H1 (cell line): ENCODE measurements around the gene ZNF473. TPM values are rescaled to one million over a fixed set of nuclear protein-coding genes. Genes with fewer than 3 reads are reported as not detected.

Source experiments
- CTCF ChIA-PET: fragments of 300-600 bp; sonication (Branson Sonifier 250); formaldehyde crosslinking; loops from one replicate; lab custom pipeline; 2021; ENCODE audit not compliant: partially characterized antibody; lab: Charles Lee
- POLR2A ChIA-PET: fragments of 300-600 bp; sonication (Branson Sonifier 250); formaldehyde crosslinking; loops from one replicate; lab custom pipeline; 2021; ENCODE audit warnings: inconsistent platforms; ENCODE audit not compliant: partially characterized antibody; lab: Charles Lee
- DNase-seq, 2 experiments: peaks; one replicate each; pipeline versions ENCODE4 v3.0.0 to v3.0.0-alpha.2; 2010 to 2022; ENCODE audit warnings: low spot score in 2 of 2, low read depth in 1 of 2, mixed read lengths in 1 of 2
- FAIRE-seq: peaks from 2 replicates; lab custom pipeline; 2011; peaks lifted over from hg19 to GRCh38; lab: Jason Lieb, UNC
- H2AFZ ChIP-seq: 2 replicates; pipeline ENCODE4 v1.8.1; 2012; ENCODE audit warnings: low read length, inconsistent platforms
- H2AK5ac ChIP-seq: 2 replicates; pipeline ENCODE4 v1.6.1; 2013; ENCODE audit warnings: low read depth, low read length
- H2BK120ac ChIP-seq: replicated peaks from 2 replicates; pipeline ENCODE3; 2013; ENCODE audit warnings: low read depth, low read length, inconsistent platforms
- H2BK12ac ChIP-seq: 2 replicates; pipeline ENCODE4 v1.6.1; 2013; ENCODE audit warnings: low read depth, low read length
- H2BK15ac ChIP-seq: 2 replicates; pipeline ENCODE4 v1.6.1; 2013; ENCODE audit warnings: low read length
- H2BK20ac ChIP-seq: 2 replicates; pipeline ENCODE4 v1.6.1; 2013; ENCODE audit warnings: low read length
- H2BK5ac ChIP-seq: 2 replicates; pipeline ENCODE4 v1.6.1; 2013; ENCODE audit warnings: low read depth, low read length
- H3K14ac ChIP-seq: 2 replicates; pipeline ENCODE4 v1.6.1; 2013; ENCODE audit warnings: inconsistent platforms; ENCODE audit not compliant: insufficient read length
- H3K18ac ChIP-seq: 2 replicates; pipeline ENCODE4 v1.6.1; 2013; ENCODE audit warnings: low read length; ENCODE audit errors: extremely low read depth
- H3K23ac ChIP-seq: 2 replicates; pipeline ENCODE4 v1.6.1; 2013; ENCODE audit warnings: inconsistent platforms; ENCODE audit not compliant: insufficient read length
- H3K23me2 ChIP-seq: 2 replicates; pipeline ENCODE4 v1.6.1; 2013; ENCODE audit warnings: low read depth, low read length
- H3K27ac ChIP-seq: 2 replicates; pipeline ENCODE4 v1.6.1; 2011; ENCODE audit warnings: low read depth, low read length, inconsistent platforms
- H3K27me3 ChIP-seq, 4 experiments: replicated peaks in 1 of 4; 1 replicate in 1 of 4; 2 replicates in 3 of 4; pipeline versions ENCODE4 v1.6.1 to v1.8.1; 2011 to 2013; ENCODE audit warnings: low read length in 3 of 4, mild to moderate bottlenecking in 3 of 4, inconsistent platforms in 2 of 4, mixed read lengths in 2 of 4, moderate library complexity in 1 of 4; ENCODE audit not compliant: control insufficient read depth in 3 of 4, insufficient read depth in 3 of 4; ENCODE audit errors: extremely low read depth in 1 of 4
- H3K36me3 ChIP-seq, 4 experiments: 2 replicates each; pipeline versions ENCODE4 v1.6.1 to v1.8.1; 2011 to 2013; ENCODE audit warnings: mild to moderate bottlenecking in 4 of 4, low read length in 3 of 4, moderate library complexity in 2 of 4, control low read depth in 1 of 4, inconsistent platforms in 1 of 4; ENCODE audit not compliant: insufficient read depth in 4 of 4, control insufficient read depth in 2 of 4
- H3K4ac ChIP-seq: replicated peaks from 2 replicates; pipeline ENCODE3; 2013; ENCODE audit warnings: low read length, low read depth, mixed read lengths, inconsistent platforms; ENCODE audit not compliant: insufficient read length
- H3K4me1 ChIP-seq, 4 experiments: replicated peaks in 1 of 4; 1 replicate in 1 of 4; 2 replicates in 3 of 4; pipeline versions ENCODE4 v1.6.1 to v1.8.1; 2011 to 2013; ENCODE audit warnings: low read length in 3 of 4, inconsistent platforms in 2 of 4, mixed read lengths in 1 of 4; ENCODE audit not compliant: insufficient read depth in 4 of 4, control insufficient read depth in 3 of 4
- H3K4me2 ChIP-seq, 2 experiments: 2 replicates each; pipeline versions ENCODE4 v1.6.1 to v1.8.1; 2011 to 2013; ENCODE audit warnings: low read depth in 2 of 2, low read length in 2 of 2, control low read depth in 1 of 2, inconsistent platforms in 1 of 2, mild to moderate bottlenecking in 1 of 2; ENCODE audit not compliant: insufficient read depth in 1 of 2
- H3K4me3 ChIP-seq, 4 experiments: fragments of 200-600, 300-600 bp in 1 of 4; sonication (generic), shearing (Covaris generic), sonication (Bioruptor Twin) in 1 of 4; 2 replicates each; pipeline versions ENCODE4 v1.5.1 to v1.8.1; 2011 to 2016; ENCODE audit warnings: low read length in 4 of 4, low read depth in 3 of 4, control low read depth in 2 of 4, inconsistent platforms in 2 of 4, mild to moderate bottlenecking in 2 of 4, mixed read lengths in 1 of 4, moderate library complexity in 1 of 4; ENCODE audit not compliant: insufficient read depth in 2 of 4; ENCODE audit errors: extremely low read depth in 1 of 4
- H3K56ac ChIP-seq: replicated peaks from 2 replicates; pipeline ENCODE3; 2013; ENCODE audit warnings: low read depth, mild to moderate bottlenecking, mixed read lengths, low read length, inconsistent platforms; ENCODE audit not compliant: insufficient read length
- H3K79me1 ChIP-seq: 2 replicates; pipeline ENCODE4 v1.6.1; 2013; ENCODE audit warnings: low read depth, low read length, control low read depth
- H3K79me2 ChIP-seq, 2 experiments: 2 replicates each; pipeline versions ENCODE4 v1.6.1 to v1.8.1; 2012 to 2013; ENCODE audit warnings: low read length in 2 of 2, mild to moderate bottlenecking in 2 of 2, inconsistent platforms in 1 of 2; ENCODE audit not compliant: insufficient read depth in 2 of 2, control insufficient read depth in 1 of 2
- H3K9ac ChIP-seq, 4 experiments: replicated peaks in 1 of 4; 1 replicate in 1 of 4; 2 replicates in 3 of 4; pipeline versions ENCODE4 v1.6.1 to v1.8.1; 2011 to 2013; ENCODE audit warnings: low read depth in 3 of 4, low read length in 3 of 4, control low read depth in 2 of 4, mild to moderate bottlenecking in 2 of 4, moderate library complexity in 2 of 4, inconsistent platforms in 1 of 4; ENCODE audit errors: extremely low read depth in 1 of 4
- H3K9me3 ChIP-seq, 2 experiments: 2 replicates each; pipeline versions ENCODE4 v1.6.1 to v1.8.1; 2012 to 2013; ENCODE audit warnings: mild to moderate bottlenecking in 2 of 2, moderate library complexity in 2 of 2, control low read depth in 1 of 2, inconsistent platforms in 1 of 2, low read depth in 1 of 2, low read length in 1 of 2, mixed read lengths in 1 of 2; ENCODE audit not compliant: insufficient read depth in 2 of 2
- H4K20me1 ChIP-seq, 2 experiments: replicated peaks in 1 of 2; 2 replicates each; pipeline versions ENCODE3 to v1.8.1; 2011 to 2013; ENCODE audit warnings: inconsistent platforms in 2 of 2, low read length in 2 of 2, mild to moderate bottlenecking in 1 of 2; ENCODE audit not compliant: insufficient read depth in 2 of 2, control insufficient read depth in 1 of 2
- H4K5ac ChIP-seq: 2 replicates; pipeline ENCODE4 v1.6.1; 2013; ENCODE audit warnings: low read length, low read depth, mixed read lengths, inconsistent platforms; ENCODE audit not compliant: insufficient read length
- H4K8ac ChIP-seq: 2 replicates; pipeline ENCODE4 v1.8.0; 2013; ENCODE audit warnings: mild to moderate bottlenecking, moderate library complexity, low read length, inconsistent platforms; ENCODE audit not compliant: insufficient read depth; ENCODE audit errors: extremely low read depth
- H4K91ac ChIP-seq: replicated peaks from 2 replicates; pipeline ENCODE3; 2013; ENCODE audit warnings: low read length, mixed read lengths, inconsistent platforms; ENCODE audit not compliant: insufficient read length
- GABPA ChIP-seq: IDR thresholded peaks from 2 replicates; pipeline ENCODE4 v1.6.1; 2011; ENCODE audit warnings: mild to moderate bottlenecking, low read length, moderate library complexity, borderline replicate concordance; ENCODE audit not compliant: insufficient read depth
- WGBS, 2 experiments: shearing (Covaris generic) in 1 of 2; methylation state at CpG; one replicate each; pipeline versions ENCODE4 v1.1.6 to v1.1.7; 2013 to 2015; ENCODE audit warnings: low lambda C conversion rate in 2 of 2, mixed read lengths in 2 of 2, inconsistent platforms in 1 of 2, low coverage in 1 of 2, missing lambda C conversion rate in 1 of 2; ENCODE audit not compliant: insufficient replicate concordance in 2 of 2, insufficient coverage in 1 of 2, insufficient read length in 1 of 2; ENCODE audit errors: extremely low coverage in 1 of 2, missing lambda C conversion rate in 1 of 2; 5-methylcytosine and 5-hydroxymethylcytosine counted together
- polyA plus RNA-seq, 7 experiments: library from polyadenylated mRNA; depleted of rRNA in 3 of 7; stranded (reverse) in 5 of 7; unstranded in 2 of 7; fragments of >200 nt in 5 of 7; fragments of 200-250 nt in 2 of 7; gene quantifications; 1 replicate in 5 of 7; 2 replicates in 1 of 7; 4 replicates in 1 of 7; pipeline versions ENCODE4 v1.2.1 to v1.2.3, GENCODE V29; 2011 to 2013; ENCODE audit warnings: missing spikeins in 2 of 7, mixed read lengths in 2 of 7
- total RNA-seq: library from RNA; stranded (reverse); fragmentation: NEBNext Ultra II Directional; extraction: Animal tissue kit (Norgen Biotek cat#: 25700); gene quantifications from 2 replicates; pipeline ENCODE4 v1.2.1, GENCODE V29; 2021

Gene ZNF473
- total and polyA plus RNA-seq, 2 of the 8 experiments (the other 6 are each of a cell fraction or from before 2014, with no cell fraction given) = 5.2 to 11.7 TPM

DNA sequence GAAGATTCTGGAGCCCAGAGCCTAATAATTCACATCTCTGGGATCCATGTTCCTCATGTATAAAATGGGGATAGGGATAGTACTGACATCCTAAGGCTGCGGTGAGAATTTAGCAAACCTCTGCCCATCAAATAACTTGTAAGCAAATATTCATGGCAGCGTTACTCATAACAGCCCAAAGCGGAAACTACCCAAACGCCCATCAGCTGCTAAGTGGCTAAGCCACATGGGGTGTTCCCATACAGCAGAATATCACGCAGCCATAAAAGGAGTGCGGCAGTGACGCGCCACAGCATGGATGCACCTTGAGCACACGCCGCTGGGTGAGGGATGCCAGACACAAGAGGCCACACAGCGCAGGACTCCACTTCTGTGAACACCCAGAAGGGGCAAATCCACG, 20.4 kb upstream of the ZNF473 start:
- H3K36me3 ChIP-seq = peaks cover 3 to 8% (median 4%) of the 10 kb centered on the region in 4 experiments; a peak in 4 of 8 replicates
- no peak overlapping the region for H3K14ac ChIP-seq
- no peak overlapping the region for H2AFZ ChIP-seq
- H2BK12ac ChIP-seq = no peak overlapping the region
- no peak overlapping the region for H3K4me3 ChIP-seq
- no peak overlapping the region for H3K56ac ChIP-seq
- ChIA-PET CTCF (interaction anchor here (1.2 kb wide), 2 partner anchors 33 to 200 kb away, joined by 3 to 5 read pairs; no protein-coding TSS in a partner anchor), POLR2A (interaction anchor here (1.6 kb wide), 1 partner anchor 286 kb away, joined by 4 read pairs; no protein-coding TSS in a partner anchor)
- no peak overlapping the region for H3K9ac ChIP-seq
- H2BK15ac ChIP-seq = no peak overlapping the region
- no peak overlapping the region for H3K18ac ChIP-seq
- peaks cover 0 to 1% of the 10 kb centered on the region in 2 experiments for H4K20me1 ChIP-seq
- H3K23ac ChIP-seq = no peak overlapping the region
- WGBS, 2 experiments = 90% methylated on average over 12 of the region's 12 CpGs; no CpG with 5 or more reads in 1 of the 2 experiments
- no peak overlapping the region for H2BK5ac ChIP-seq
- H3K23me2 ChIP-seq = no peaks in the 10 kb centered on the region
- no peak overlapping the region for H3K4ac ChIP-seq
- H3K4me1 ChIP-seq = no peaks in the 10 kb centered on the region
- no peaks in the 10 kb centered on the region for H3K79me2 ChIP-seq
- no peaks in the 10 kb centered on the region; a peak in 1 of 4 replicates for H3K9me3 ChIP-seq
- H3K27ac ChIP-seq = no peak overlapping the region
- H2BK120ac ChIP-seq = no peak overlapping the region
- no peak overlapping the region for H2BK20ac ChIP-seq
- H4K8ac ChIP-seq = no peak overlapping the region
- no peak overlapping the region for H3K4me2 ChIP-seq
- DNase-seq (no peak), FAIRE-seq (no peak)
- H4K91ac ChIP-seq = no peak overlapping the region
- no peak overlapping the region for H4K5ac ChIP-seq
- no peaks in the 10 kb centered on the region for H3K79me1 ChIP-seq
- no peak overlapping the region for H2AK5ac ChIP-seq
- no peaks in the 10 kb centered on the region for H3K27me3 ChIP-seq
- TF ChIP-seq GABPA = no peak
